Vagina (tissue), 2 donors: ENCODE results near the gene CXCR5.

Source experiments
- CTCF ChIP-seq, 3 experiments: fragments of 450-650 bp in 2 of 3; fragments of 200-600 bp in 1 of 3; sonication (generic) in 1 of 3; IDR thresholded peaks; one replicate each; pipeline ENCODE4 v1.5.1; 2017 to 2019; ENCODE audit warnings: antibody characterized with exemption in 3 of 3, mild to moderate bottlenecking in 2 of 3, moderate library complexity in 2 of 3
- POLR2A ChIP-seq, 2 donors: fragments of 450-650 bp; IDR thresholded peaks; one replicate each; pipeline ENCODE4 v1.6.1; 2017; ENCODE audit warnings: antibody characterized with exemption in 2 of 2, mild to moderate bottlenecking in 2 of 2, moderate library complexity in 2 of 2

GRCh38 chr11:118896472-118896913, 12.8 kb downstream of the CXCR5 start:
- no peak for TF ChIP-seq POLR2A (IDR thresholded peaks at IDR 0.05)
- no peak for TF ChIP-seq CTCF (IDR thresholded peaks at IDR 0.05)
